Lung microvascular endothelial cell (primary cell): ENCODE data around the gene MANSC4. TPM values are rescaled to one million over a fixed set of nuclear protein-coding genes. Genes with fewer than 3 reads are reported as not detected.

ENCODE experiments used
- DNase-seq, 2 donors: peaks; one replicate each; pipeline versions ENCODE4 v3.0.0 to v3.0.0-alpha.2; 2010; ENCODE audit warnings: low read depth in 2 of 2
- total RNA-seq: library from RNA; depleted of rRNA; stranded (reverse); fragments of >200 nt; gene quantifications from 2 replicates; pipeline ENCODE4 v1.2.1, GENCODE V29; 2014

The MANSC4 gene
- total RNA-seq, 1 donor from 2014 or later: not detected

- DNase-seq: no peak
Observed at GRCh38 chr12:27801630-27802029, 21.6 kb upstream of the MANSC4 start.

GRCh38 chr12:27800819-27801218 is 20.8 kb upstream of the MANSC4 start:
- DNase-seq: no peak

GRCh38 chr12:27797301-27798025 is 17.4 kb upstream of the MANSC4 start:
- DNase-seq: no peak

GRCh38 chr12:27796128-27796527 is 16.1 kb upstream of the MANSC4 start:
- no peak for DNase-seq

- DNase-seq: no peak
Observed at GRCh38 chr12:27794818-27795584, 15.0 kb upstream of the MANSC4 start.

GRCh38 chr12:27790179-27790578 is 10.1 kb upstream of the MANSC4 start:
- DNase-seq: no peak

- no peak for DNase-seq
Observed at GRCh38 chr12:27787559-27787958, 7.5 kb upstream of the MANSC4 start.

GRCh38 chr12:27785882-27786570 is 6.0 kb upstream of the MANSC4 start:
- DNase-seq: peak in 1 of 2 donors; percentile 79

- no peak for DNase-seq
Observed at GRCh38 chr12:27782481-27782880, 2.4 kb upstream of the MANSC4 start.

- DNase-seq: no peak
Observed at GRCh38 chr12:27781680-27782079, 1.6 kb upstream of the MANSC4 start.

- DNase-seq: peak in 1 of 2 donors; percentile 88
Observed at GRCh38 chr12:27780612-27781408, 774 bp upstream of the MANSC4 start.

- DNase-seq: peak; percentile 21 to 47
Observed at GRCh38 chr12:27779416-27779919, 568 bp downstream of the MANSC4 start.

- DNase-seq: no peak
Observed at GRCh38 chr12:27778206-27778605, 1.8 kb downstream of the MANSC4 start.

GRCh38 chr12:27777141-27777540 is 2.9 kb downstream of the MANSC4 start:
- no peak for DNase-seq

GRCh38 chr12:27772328-27773049 is 7.5 kb downstream of the MANSC4 start:
- DNase-seq: peak in 1 of 2 donors; percentile 70

- DNase-seq: peak in 1 of 2 donors; percentile 37
Observed at GRCh38 chr12:27771481-27772327, 8.3 kb downstream of the MANSC4 start.

- no peak for DNase-seq
Observed at GRCh38 chr12:27769142-27769673, 10.8 kb downstream of the MANSC4 start.

GRCh38 chr12:27766587-27766986 is 13.4 kb downstream of the MANSC4 start:
- no peak for DNase-seq

GRCh38 chr12:27762757-27763156 is 17.3 kb downstream of the MANSC4 start:
- DNase-seq: no peak
